HG03565 (cell line): ENCODE results near the gene DBN1.

Experiments used
- ATAC-seq: cut with Tn5 transposase; IDR thresholded peaks from one replicate; pipeline ENCODE4 v1.9.1; 2021; ENCODE audit warnings: mild to moderate bottlenecking, moderate library complexity; ENCODE audit not compliant: unreplicated experiment

DBN1 gene

DNA sequence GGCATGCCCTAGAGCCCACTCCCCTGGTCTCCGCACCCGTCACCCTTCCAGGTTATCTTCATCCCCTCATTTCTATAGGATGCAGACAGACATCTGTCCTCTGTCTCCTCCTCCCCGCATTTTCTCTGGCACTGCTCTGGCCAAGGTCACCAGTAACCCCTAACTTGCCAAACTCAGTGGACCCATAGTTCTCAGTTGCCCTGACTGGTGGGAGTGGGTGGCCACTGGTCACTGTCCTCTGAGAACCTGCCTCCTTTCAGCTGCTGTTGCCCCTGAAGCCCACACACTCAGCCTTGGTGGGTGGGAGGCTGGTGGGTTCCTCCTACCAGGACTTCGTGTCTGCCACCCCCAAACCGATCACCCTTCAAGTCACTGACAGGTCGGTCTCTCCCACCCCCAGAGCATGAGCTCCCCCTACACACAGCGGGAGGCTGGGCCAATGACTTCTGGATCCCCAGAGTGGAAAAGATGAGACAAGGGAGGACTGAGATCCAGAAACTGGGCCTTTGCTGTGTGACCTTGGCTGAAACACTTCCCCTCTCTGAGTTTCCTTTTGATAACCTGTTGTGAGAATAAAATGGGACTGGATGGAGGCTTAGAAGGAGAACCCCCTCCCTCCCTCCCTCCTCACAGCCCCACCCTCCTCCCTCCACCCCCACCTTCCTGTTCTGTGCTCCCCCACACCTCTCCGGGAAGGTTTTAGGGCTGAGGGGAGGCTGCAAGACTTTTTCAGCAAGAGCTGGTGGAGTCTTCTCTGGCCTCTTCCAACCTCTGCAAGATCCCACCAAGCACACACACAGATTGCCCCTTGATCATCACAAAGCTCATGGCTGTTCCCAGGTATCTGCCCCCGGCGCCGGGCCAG, 2.4 kb upstream of the DBN1 start:
- ATAC-seq: no peak

DNA sequence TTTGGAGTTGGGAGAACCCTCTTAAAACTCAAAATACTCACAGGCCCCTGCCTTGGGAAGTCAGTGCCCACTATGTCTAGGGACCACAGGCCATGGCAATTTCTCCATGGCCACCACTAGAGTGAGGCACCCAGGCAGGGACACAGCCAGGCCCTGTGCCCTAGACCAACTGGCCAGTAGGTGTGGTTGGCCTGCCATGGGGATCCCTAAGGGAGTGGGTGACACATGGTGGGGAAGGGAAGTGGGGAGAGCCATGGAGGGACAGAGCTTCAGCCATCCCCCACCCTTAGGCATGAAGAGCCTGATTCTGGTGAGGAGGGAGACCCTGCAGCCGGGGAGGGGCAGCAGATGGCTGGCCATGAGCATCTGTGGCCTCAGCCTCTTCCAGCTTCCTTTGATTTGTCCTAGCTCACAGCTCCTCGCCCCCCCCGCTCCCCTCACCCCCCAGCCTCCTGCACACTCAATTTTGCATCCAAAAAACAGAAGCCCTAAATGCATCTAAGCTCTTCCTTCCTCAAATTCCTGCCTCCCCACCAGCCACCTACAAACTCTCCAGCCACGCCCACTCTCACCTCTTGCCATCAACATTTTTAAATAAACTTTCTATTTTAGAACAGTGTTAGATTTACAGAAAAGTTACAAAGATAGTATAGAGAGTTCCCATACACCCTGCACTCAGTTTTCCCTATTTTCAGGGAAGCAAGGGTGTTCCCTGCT, 1.6 kb upstream of the DBN1 start:
- ATAC-seq: no peak

DNA sequence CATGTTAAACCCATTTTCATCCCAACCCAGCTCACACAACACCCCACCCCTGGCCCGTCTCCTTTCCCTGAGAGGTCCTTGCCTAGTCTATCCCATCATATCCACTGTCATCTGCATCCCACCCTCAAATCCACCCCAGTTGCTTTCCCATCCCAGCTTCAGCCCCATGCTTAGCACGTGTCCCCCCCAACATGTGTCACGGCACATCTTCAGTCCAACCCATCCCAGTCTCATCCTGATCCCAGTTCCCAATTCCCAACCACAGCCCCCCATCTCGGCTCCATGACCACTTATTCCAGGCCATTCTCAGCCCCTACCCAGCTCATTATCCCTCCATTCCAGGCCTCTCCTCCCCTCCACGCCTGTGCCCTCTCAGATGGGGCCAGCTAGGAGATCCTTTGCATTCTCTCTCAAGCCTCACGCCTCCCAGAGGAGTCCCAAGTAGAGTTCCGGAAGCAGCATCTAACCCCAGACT, 605 bp upstream of the DBN1 start:
- ATAC-seq: no peak

DNA sequence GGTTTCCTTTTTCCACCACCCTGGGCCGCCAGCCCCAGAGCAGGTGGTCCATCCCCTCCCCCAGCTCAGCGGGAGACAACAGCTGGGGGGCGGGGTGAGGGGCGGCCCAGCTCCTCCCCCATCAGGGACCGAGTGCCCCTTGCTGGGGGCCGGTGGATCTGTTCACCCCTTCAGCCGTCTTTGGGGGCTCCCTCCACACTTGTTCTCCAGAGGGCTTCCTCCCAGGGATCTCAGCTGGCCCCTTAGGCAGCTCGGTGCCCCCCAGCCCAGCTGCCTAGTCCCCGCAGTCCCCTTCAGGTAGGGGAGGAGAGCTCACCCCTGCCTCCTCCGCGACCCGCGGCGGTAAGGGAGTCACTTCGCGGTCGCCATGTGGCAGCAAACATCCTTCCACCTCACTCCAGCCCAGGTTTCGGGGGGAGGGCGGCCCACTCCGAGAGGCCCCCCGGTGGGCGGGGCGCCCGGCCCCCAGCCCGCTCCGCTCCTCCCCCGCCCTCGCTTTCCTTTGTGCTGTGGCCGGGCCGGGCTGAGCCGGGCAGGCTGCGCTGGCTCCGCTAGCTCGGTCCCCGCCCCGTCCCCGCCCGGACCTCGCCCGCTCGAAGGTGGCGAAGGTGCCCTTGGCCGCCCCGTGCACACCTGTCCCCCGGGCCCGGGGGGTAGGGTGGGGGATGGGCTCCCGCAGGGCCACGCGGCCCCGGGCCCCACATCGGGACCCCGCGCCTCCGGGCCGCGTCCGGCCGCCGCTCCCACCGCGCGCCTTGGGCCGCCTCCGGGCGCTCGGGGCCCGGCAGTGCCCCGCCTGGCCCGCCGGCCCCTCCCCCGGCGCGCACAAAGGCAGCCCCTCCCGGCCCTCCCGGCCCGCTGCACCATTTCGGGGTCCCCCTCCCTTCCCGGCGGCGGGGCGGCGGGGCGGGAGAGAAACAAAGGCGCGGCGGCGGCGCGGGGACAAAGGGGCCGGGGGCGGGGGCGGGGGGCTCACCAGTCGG, 683 bp downstream of the DBN1 start:
- no peak for ATAC-seq

DNA sequence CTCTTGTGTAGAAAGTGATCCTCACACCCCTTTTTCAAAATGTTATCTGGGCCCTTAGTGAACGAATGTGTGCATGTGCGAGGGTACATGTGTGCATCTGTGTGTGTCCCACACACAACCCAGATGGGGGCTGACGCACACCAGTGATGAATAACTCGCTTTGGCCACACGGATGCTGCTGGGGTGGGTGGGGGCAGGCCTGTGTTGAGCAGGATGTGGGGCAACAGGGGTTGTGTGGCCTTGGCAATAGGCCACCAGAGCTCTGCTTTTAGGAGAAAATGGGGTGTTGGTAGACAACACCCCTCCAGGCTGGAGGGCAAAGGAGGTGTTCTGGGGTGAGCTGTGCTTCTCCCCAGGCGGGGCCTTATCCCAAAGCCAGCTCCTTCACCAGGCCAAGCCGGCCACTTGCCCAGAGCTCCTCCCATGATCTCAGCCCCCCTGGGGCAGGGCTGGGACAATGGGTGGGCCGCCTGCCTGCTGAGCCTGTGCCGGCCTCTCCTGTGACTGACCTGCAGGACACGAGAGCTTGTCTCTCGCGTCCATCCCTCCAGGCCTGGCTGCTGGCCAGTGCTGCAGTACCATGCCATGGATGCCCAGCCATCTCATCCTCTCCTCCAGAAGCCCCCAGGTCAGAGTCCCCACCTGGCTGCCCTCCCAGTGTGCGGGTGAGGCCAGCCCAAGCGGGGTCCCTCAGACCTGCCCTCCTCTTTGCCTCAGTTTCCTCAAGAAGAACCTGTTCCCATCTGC, 1.7 kb downstream of the DBN1 start:
- no peak for ATAC-seq

DNA sequence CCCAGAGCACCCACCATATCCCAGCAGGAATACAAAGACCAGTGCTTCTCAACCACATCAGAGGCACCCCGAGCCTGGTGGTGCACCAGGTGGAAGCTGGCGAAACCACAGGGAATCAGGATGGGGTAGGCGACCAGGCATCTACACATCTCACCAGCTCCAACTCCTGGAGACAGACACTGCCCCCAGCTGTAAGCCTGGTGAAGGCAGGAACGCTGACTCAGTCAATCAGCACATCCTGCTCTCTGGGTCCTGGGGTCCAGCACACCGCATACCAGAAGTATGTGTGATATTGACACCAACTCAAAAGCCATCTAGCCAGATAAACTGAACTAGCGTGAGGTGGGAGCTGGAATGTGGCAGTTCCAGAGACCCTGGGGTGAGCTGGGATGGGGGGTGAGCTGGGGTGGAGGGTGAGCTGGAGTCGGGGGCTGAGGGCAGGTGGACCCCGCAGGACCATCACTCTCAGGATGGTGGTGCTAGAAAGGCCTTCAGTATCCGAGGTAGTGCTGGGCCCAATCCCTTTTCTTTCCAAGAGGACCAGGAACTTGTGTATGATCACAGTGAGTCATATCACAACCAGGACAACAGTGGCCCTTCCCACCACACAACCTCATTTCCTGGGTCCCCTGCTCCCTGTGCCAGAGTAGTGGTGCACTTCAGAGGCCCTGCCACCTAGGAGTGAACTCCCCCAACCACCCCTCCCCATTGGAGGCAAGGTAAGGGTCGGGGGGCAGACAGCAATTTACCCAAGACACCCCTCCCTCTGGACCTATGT, 2.5 kb downstream of the DBN1 start:
- no peak for ATAC-seq

DNA sequence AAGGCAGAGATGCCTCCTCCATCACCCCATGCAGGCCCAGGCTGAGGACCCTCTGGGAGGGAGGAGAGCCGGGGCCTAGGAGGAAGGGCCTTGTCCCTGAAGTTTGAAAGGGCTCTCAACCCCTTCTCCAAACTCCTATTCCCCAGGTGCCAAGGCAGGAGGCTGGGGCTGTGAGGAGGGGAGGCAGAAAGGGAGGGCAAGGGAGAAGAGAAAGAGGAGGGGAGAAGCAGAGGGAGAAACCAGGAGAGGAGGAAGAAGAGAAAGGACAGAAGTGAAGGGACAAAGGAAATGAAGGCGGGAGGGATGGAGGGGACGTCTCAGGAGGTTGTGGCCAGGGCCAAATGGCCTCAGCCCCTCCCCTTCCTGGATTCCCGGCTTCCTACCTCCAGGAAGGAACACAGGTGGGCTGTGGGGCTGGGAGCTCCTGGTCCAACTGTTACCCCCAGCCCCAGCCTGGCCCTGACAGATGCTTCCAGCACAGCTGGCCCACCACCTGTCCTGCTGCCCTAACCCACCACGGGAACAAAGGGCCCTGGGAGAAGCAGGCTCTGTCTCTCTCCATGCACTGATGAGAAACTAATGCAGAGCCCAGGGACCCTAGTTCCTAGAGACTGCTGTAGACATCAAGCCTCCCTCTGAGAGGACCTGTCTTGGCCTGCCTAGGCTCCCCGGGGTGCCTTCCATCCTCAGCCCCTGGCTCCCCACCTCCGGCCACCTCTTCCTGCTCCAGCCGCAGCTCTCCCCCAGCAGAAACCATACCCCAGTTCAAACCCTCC, 3.5 kb downstream of the DBN1 start:
- ATAC-seq: no peak

DNA sequence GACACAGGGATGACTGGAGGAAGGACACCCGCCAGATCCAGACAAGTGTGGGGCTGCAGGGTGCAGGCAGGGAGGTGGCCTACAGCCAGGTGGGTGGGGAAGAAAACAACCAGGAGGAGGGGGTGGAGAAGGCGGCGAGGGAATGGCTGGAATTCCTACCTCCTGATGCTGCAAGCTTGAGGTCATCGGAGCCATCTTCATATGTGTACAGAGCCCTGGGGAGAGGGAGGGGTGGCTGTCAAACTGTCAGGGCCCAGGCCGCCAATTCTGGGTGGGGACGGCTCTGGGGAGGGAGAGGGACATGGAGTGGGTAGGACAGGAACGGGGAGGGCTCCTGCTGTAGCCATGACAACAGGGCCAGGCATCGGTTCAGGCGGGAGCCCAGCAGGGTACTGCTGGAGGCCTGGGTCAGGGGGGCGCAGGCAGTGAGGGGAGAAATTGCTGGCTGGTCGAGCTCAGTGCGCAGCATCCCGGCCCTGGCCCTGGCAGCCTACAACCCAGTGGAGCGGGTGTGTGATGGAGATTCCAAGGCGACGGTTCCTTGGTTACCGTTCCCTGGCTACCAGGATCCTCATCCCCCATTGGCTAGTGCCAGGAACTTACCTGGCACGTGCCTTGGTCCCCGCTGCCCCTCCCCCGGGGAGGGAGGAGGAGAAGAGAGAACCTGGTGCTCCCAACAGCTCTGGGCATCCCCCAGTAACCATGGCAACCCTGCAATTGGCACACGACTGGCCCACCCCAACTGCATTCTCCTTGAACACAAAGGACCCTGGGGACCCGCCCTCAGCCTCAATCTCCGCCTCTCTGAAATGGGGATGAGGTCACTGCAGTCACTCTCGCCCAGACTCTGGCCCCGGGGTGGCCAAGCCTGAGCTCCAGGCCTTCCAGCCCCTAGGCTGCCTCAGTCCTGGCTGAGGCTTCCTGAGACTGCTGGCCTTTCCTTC, 4.5 kb downstream of the DBN1 start:
- ATAC-seq: no peak

DNA sequence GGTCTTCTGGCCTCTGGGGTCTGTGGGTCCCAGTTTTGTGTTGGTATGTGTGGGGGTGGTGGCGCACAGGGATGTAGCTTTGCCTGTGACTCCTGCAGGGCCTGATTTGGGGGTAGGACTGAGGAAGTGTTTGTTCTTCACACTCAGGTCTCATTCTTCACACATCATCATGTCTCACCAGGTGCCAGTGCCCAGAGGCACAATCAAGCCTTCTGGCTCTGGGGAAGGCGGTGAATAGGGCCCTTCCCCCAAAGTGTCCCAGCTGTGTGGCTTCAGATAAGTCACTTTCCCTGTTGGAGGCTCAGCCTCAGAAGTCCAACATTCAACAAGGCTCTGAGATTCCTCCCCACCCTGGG, 5.1 kb downstream of the DBN1 start:
- ATAC-seq: no peak

DNA sequence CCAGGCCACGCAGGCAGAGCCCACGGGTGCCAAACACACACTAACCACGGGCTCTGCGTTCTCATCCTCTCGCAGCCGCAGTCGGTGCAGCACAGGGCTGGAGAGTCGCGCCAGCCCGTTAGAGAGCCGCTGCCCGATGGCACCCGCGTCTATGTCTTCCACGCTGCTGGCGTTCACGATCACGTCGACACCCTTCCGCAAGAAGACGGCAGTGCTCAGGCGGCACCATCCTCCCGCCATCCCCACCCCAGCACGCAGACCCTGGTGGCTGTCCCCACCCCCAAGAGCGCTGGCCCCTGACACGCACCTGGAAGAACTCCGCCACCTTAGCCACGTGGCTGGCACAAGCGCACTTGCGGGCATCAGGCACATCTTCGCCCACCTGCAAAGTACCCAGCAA, 6.0 kb downstream of the DBN1 start:
- no peak for ATAC-seq

DNA sequence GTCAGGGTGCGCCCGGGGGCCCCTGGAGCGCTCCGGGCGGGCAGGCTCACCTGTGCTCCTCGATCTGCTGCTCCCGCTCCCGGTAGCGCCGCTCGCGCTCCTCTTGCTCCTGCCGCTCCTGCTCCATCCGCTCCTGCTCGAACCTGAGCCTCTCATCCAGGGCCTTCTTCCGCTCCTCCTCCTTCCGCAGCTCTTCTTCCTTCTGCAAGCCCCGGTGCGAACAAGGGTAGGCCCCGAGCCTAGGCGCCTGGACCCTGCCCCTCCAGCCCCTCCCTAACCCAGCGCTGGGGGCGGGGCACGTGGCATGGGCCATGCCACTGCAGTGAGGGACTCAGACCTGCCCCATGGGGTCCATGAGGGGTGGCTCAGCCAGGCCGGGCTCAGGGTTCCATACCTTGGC, 6.6 kb downstream of the DBN1 start:
- no peak for ATAC-seq

DNA sequence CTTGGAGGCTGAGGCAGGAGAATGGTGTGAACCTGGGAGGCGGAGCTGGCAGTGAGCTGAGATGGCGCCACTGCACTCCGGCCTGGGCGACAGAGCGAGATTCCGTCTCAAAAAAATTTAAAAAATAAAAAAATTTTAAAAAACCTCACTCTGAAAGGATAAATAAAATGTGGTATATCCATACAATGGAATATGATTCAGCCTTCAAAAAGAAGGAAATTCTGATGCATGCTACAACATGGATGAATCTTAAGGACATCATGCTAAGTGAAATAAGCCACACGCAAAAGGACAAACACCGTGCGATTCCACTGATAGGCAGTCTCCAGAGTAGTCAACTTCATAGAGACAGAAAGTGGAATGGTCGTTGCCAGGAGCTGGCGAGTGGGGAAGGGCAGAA, 8.4 kb downstream of the DBN1 start:
- ATAC-seq: no peak

DNA sequence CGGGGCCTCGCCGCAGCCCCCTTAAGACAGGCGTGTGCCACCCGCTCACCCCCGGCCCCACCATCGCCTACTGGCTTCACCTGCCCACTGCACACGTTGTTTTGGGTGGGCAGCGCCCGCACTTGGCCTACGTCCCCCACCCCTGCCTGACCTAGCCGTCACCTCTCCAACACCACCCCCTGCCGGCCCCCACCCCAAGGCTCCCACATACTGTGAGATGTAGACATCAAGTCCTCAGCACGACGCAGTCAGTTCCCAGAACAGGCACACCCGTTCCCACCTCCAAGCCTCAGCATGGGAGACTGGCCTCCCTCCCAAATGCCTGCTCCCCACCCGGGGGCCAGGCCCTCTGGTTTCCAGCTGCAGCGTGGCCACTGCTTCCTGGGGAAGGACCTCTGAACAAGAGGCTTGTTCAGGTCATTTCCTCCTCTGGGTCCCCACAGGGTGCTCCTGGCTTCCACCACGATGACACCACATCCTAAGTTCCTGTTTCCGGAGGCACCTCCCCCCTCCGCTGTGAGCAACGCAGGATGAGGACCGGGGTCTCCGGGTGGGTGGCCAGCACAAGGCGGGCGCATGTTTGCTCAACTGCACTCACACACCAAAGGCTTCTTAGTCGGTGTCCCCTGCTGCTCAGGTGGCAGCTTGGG, 11.3 kb downstream of the DBN1 start:
- ATAC-seq: no peak

DNA sequence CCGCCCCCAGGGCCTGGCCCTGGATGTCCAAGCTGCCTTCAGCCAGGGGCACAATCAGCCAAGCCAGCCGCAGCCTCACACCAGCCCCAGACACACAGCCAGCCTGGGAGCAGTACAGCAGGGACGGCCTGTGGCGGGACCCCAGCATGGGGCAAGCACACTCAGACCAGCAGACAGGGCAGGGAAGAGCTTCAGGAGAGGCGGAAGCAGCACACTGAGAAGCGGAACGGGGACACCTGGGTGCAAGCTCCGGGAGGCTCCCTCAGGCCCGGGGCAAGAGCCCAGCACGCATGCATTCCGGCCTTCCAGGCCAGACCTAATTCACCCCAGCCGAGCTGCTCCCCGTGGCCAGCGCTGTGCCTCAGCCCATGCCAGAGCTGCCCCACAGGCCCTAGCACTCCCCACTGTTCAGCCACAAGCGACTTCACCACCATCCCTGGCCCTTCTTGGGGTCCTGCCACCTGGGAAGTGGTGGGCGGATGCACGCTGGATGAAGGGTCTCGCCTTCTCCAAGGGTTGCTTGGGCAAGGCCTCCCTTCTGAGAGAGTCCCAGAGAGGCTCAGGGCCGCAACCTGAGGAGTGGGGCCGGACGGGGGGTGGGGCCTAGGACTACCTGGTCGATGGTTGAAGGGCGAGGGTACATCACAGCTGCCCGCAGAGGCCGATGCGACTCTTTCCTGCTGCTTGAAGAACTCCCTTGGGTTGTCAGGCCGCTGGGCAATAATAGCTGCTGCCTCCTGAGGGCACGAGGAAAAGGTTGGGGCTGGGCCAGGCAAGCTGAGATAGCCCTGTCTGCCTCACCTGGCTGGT, 13.4 kb downstream of the DBN1 start:
- ATAC-seq: no peak

DNA sequence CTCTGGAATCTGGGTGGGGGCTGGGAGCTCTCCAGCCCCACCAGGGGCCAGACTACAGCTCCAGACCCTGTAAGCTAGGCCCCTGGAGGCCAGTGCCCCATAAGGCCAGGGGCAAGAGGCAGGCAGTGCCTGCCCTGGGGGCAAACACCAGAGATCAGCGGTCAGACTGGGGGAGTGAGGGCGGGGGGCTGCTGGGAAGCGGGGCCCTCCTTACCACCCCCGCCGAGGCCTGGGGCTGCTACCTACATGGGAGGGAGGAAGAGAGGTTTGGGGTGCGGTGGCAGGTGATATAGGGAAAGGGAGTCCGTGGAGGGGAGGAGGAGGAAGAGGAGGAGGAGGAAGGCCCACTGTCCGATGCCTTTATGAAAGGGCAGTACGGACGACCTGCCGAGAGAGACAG, 14.1 kb downstream of the DBN1 start:
- no peak for ATAC-seq

DNA sequence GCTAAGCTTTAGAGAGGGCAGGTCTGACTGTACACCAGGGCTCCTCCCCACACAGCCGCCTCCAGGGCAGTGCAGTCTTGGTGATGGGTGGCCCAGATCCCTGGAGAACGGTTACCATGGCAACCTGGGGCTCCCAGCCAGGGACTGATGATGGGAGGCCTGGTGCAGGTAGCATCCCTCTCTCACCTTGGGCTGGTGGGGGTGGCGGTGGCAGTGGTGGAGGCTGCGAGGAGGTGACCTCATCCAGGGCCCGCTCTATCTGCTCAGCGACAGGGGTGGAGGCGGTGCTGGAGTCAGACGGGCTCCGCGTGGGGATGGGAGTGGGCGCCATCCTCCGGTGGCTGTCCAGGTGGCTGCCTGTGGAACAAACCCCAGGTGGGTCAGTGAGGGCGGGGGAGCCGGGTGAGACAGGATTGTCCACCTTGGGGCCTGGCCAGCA, 14.5 kb downstream of the DBN1 start:
- ATAC-seq: no peak
